Heart left ventricle (tissue), 16 donors: ENCODE data around the gene RPTOR. TPM values are rescaled to one million over a fixed set of nuclear protein-coding genes. Genes with fewer than 3 reads are reported as not detected.
A peak's percentile ranks its signal among the peaks of the same experiment; 100 is the strongest.

Experiments
- ATAC-seq, 4 donors: fragments of 200-7000 bp; cut with Tn5 transposase; one replicate each; pipeline ENCODE4 v1.9.1; 2020 to 2022; ENCODE audit warnings: moderate library complexity in 4 of 4, mild to moderate bottlenecking in 3 of 4, moderate number of reproducible peaks in 1 of 4
- DNase-seq, 5 donors: peaks; one replicate each; pipeline ENCODE4 v3.0.0-alpha.2; 2020
- H3K27ac ChIP-seq, 12 donors: fragments of 200-600 bp; sonication (generic) in 4 of 12; one replicate each; pipeline versions ENCODE4 v1.5.0 to v1.8.0; 2016 to 2022; ENCODE audit warnings: mild to moderate bottlenecking in 2 of 12
- H3K27me3 ChIP-seq, 9 donors: fragments of 200-600 bp; sonication (generic) in 2 of 9; one replicate each; pipeline versions ENCODE4 v1.5.1 to v1.8.0; 2016 to 2022; ENCODE audit warnings: mild to moderate bottlenecking in 3 of 9
- H3K36me3 ChIP-seq, 9 donors: fragments of 200-600 bp; sonication (generic) in 2 of 9; one replicate each; pipeline versions ENCODE4 v1.5.0 to v1.8.0; 2018 to 2022; ENCODE audit warnings: mild to moderate bottlenecking in 2 of 9
- H3K4me1 ChIP-seq, 12 donors: fragments of 200-600 bp; sonication (generic) in 4 of 12; one replicate each; pipeline versions ENCODE4 v1.5.0 to v1.8.0; 2016 to 2022; ENCODE audit warnings: mild to moderate bottlenecking in 3 of 12
- H3K4me3 ChIP-seq, 12 donors: fragments of 200-600 bp; sonication (generic) in 4 of 12; one replicate each; pipeline versions ENCODE4 v1.5.0 to v1.8.0; 2017 to 2022; ENCODE audit warnings: mild to moderate bottlenecking in 9 of 12, moderate library complexity in 4 of 12
- H3K9me3 ChIP-seq, 12 donors: fragments of 200-600 bp; sonication (generic) in 4 of 12; one replicate each; pipeline versions ENCODE4 v1.5.0 to v1.8.0; 2016 to 2022; ENCODE audit warnings: mild to moderate bottlenecking in 1 of 12
- CTCF ChIP-seq, 12 donors: fragments of 200-600 bp; sonication (generic) in 4 of 12; IDR thresholded peaks; one replicate each; pipeline versions ENCODE4 v1.5.0 to v1.8.0; 2018 to 2022; ENCODE audit warnings: antibody characterized with exemption in 12 of 12, mild to moderate bottlenecking in 5 of 12
- POLR2A ChIP-seq, 2 donors: fragments of 450-650 bp; IDR thresholded peaks; one replicate each; pipeline ENCODE4 v1.6.1; 2017; ENCODE audit warnings: antibody characterized with exemption in 2 of 2, mild to moderate bottlenecking in 2 of 2, moderate library complexity in 2 of 2
- WGBS, 4 donors: extraction: QIAGEN DNeasy Blood & Tissue Kit in 2 of 4; methylation state at CpG; one replicate each; pipeline versions ENCODE4 v1.1.5 to v1.1.7; 2013 to 2018; 5-methylcytosine and 5-hydroxymethylcytosine counted together
- intact Hi-C, 10 donors: fragments of 100-400 bp; cut with DNase I; formaldehyde crosslinking; loops; one replicate each; pipeline versions ENCODE4 v1.11.1 to v1.14.2; 2022
- polyA plus RNA-seq, 2 donors: library from polyadenylated mRNA; stranded (reverse); fragments of 200-250 nt; gene quantifications; one replicate each; pipeline ENCODE4 v1.2.3, GENCODE V29; 2013
- total RNA-seq, 9 donors: library from RNA; depleted of rRNA in 2 of 9; stranded (reverse); fragments of >200 nt in 2 of 9; fragmentation: NEBNext Ultra II Directional in 3 of 9; extraction: Animal tissue kit (Norgen Biotek cat#: 25700) in 3 of 9; gene quantifications; one replicate each; pipeline versions ENCODE4 v1.1.0 to v1.2.4, GENCODE V29; 2016 to 2023
- donor health status: ischemic (EF 13 %, LVEDD 7.1; RV severe dilation, severe dysfunction).
- donor health status: healthy with polysubstance abuse.
- donor health status: DM: no; HTN: yes; CAD: no.
- donor health status: DM: no; HTN: no; CAD: no.
- donor health status: ischemic (EF 25% LVEDD 6.9; RV normal size, moderate dysfunction).
- donor health status: ischemic (EF 25% LVEDD 5.7; RV mildly dilated, moderate dysfunction).
- donor health status: healthy.
- donor health status: DM: yes; HTN: yes; CAD: no.
- donor health status: ischemic (EF 35%, LVEDD 5.7; RV mildly dilated, moderate dysfunction).
- donor health status: nonischemic (EF 11% LVEDD 7.7; RV severe dilation, severe dysfunction).
- donor health status: DM: yes; HTN: yes; CAD: no.
- donor health status: PGD.
- donor health status: ischemic (EF 29% LVEDD 5.4; RV normal size, mild dysfunction).
- donor health status: nonischemic (EF 23%, LVEDD 6.1; RV moderate dilation, normal function).

The RPTOR gene
- total and polyA plus RNA-seq, 11 donors: 14.7 to 31.7 (median 26.0) TPM

GRCh38 chr17:80731323-80731722, 186.7 kb downstream of the RPTOR start:
- no peaks in the 10 kb centered on the region for H3K27me3 ChIP-seq
- no peak for DNase-seq
- intact Hi-C loops: no loop called here
- H3K27ac ChIP-seq: peak overlapping the region in 1 of 12 donors; percentile 7
- peaks cover 0 to 15% (median 6%) of the 10 kb centered on the region in 9 donors for H3K36me3 ChIP-seq
- whole genome bisulfite sequencing, 4 donors: 87 to 94% (median 90%) methylated on average over 7 of the region's 7 CpGs
- TF ChIP-seq CTCF (IDR thresholded peaks at IDR 0.05): no peak
- no peak for TF ChIP-seq POLR2A (IDR thresholded peaks at IDR 0.05)
- no peak overlapping the region for H3K4me3 ChIP-seq
- H3K9me3 ChIP-seq: no peaks in the 10 kb centered on the region
- H3K4me1 ChIP-seq: peaks cover 0 to 1% (median 0%) of the 10 kb centered on the region in 12 donors
- ATAC-seq: no peak

GRCh38 chr17:80732268-80732667, 187.6 kb downstream of the RPTOR start:
- H3K4me1 ChIP-seq: peaks cover 0 to 3% (median 0%) of the 10 kb centered on the region in 12 donors
- H3K27ac ChIP-seq: no peak overlapping the region
- peaks cover 0 to 15% (median 6%) of the 10 kb centered on the region in 9 donors for H3K36me3 ChIP-seq
- no peaks in the 10 kb centered on the region for H3K9me3 ChIP-seq
- no peak overlapping the region for H3K4me3 ChIP-seq
- ATAC-seq (no peak), DNase-seq (no peak)
- WGBS, 4 donors: 92 to 94% (median 93%) methylated on average over 7 of the region's 7 CpGs
- no peaks in the 10 kb centered on the region for H3K27me3 ChIP-seq
- TF ChIP-seq CTCF (IDR thresholded peaks at IDR 0.05): no peak
- TF ChIP-seq POLR2A (IDR thresholded peaks at IDR 0.05): no peak
- intact Hi-C loops: no loop called here

GRCh38 chr17:80737106-80738019, 192.7 kb downstream of the RPTOR start:
- 85 to 92% (median 89%) methylated on average over 17 of the region's 17 CpGs for WGBS, 4 donors
- peaks cover 0 to 4% (median 0%) of the 10 kb centered on the region in 9 donors for H3K36me3 ChIP-seq
- H3K27me3 ChIP-seq: no peaks in the 10 kb centered on the region
- TF ChIP-seq CTCF (IDR thresholded peaks at IDR 0.05): no peak
- no peak for TF ChIP-seq POLR2A (IDR thresholded peaks at IDR 0.05)
- intact Hi-C loops: no loop called here
- H3K4me1 ChIP-seq: peaks cover 0 to 28% (median 0%) of the 10 kb centered on the region in 12 donors
- peak overlapping the region in 1 of 12 donors; percentile 69 for H3K27ac ChIP-seq
- no peak overlapping the region for H3K4me3 ChIP-seq
- no peak for DNase-seq
- ATAC-seq: peak in 2 of 4 donors; percentile 22 to 50
- H3K9me3 ChIP-seq: no peaks in the 10 kb centered on the region

GRCh38 chr17:80738020-80738808, 193.6 kb downstream of the RPTOR start:
- Histone ChIP-seq H3K9me3 (no peaks in the 10 kb centered on the region), H3K4me1 (peaks cover 0 to 28% (median 0%) of the 10 kb centered on the region in 12 donors), H3K36me3 (peaks cover 0 to 7% (median 0%) of the 10 kb centered on the region in 9 donors), H3K27me3 (no peaks in the 10 kb centered on the region), H3K4me3 (no peak overlapping the region), H3K27ac (peak overlapping the region in 1 of 12 donors; percentile 69)
- no peak for DNase-seq
- TF ChIP-seq CTCF (IDR thresholded peaks at IDR 0.05): no peak
- TF ChIP-seq POLR2A (IDR thresholded peaks at IDR 0.05): no peak
- intact Hi-C loops: no loop called here
- no peak for ATAC-seq
- 83 to 92% (median 88%) methylated on average over 17 of the region's 17 CpGs for WGBS, 4 donors
